Measurements from ENCODE around the gene ARF1. TPM values are rescaled to one million over a fixed set of nuclear protein-coding genes. Genes with fewer than 3 reads are reported as not detected.

Gene ARF1
- total and polyA plus RNA-seq, 5 donors, result 299 to 395 (median 350) TPM

GRCh38 chr1:228039986-228040385 lies 42.5 kb upstream of the ARF1 start:
- Histone ChIP-seq H3K27me3 (ENCODE audit: control insufficient read depth, insufficient read depth) (no peaks in the 10 kb centered on the region), H3K27ac (ENCODE audit: low read length) (no peak overlapping the region), H3K4me3 (ENCODE audit: low read length) (no peak overlapping the region), H3K4me1 (ENCODE audit: control insufficient read depth, insufficient read depth, low read length) (no peaks in the 10 kb centered on the region), H3K9me3 (ENCODE audit: control insufficient read depth, low read length) (no peaks in the 10 kb centered on the region)
- intact Hi-C loops (cut with DNase I), result no loop called here
- DNase-seq, result peak in 1 of 3 donors; percentile 20
- no peak for ATAC-seq
- 74% methylated on average over 3 of the region's 3 CpGs for WGBS

- Histone ChIP-seq H3K4me3 (ENCODE audit: low read length) (no peak overlapping the region), H3K4me1 (ENCODE audit: control insufficient read depth, insufficient read depth, low read length) (no peaks in the 10 kb centered on the region), H3K27me3 (ENCODE audit: control insufficient read depth, insufficient read depth) (no peaks in the 10 kb centered on the region), H3K27ac (ENCODE audit: low read length) (no peak overlapping the region), H3K9me3 (ENCODE audit: control insufficient read depth, low read length) (no peaks in the 10 kb centered on the region)
- DNase-seq, result no peak
- WGBS, result 85% methylated on average over 2 of the region's 2 CpGs
- intact Hi-C loops (cut with DNase I), result no loop called here
- ATAC-seq, result no peak
These were observed 41.2 kb upstream of the ARF1 start for GRCh38 chr1:228041316-228041715.

DNA sequence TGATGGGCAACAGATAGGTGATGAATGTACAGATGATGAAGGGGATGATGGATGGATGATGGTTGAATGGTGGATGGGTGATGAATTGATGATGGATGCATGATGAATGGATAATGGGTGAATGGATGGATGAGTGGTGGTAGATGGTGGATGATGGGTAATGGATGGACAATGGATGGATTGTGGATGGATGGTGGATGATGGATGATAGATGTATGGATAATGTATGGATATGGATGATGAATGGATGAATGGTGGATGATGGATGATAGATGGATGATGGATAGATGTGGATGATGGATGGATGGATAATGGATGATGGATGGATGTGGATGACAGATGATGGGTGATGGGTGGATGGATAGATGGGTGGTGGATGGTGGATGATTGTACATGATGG lies 40.0 kb upstream of the ARF1 start:
- ATAC-seq (no peak), DNase-seq (no peak)
- no peaks in the 10 kb centered on the region for H3K4me1 ChIP-seq (ENCODE audit: control insufficient read depth, insufficient read depth, low read length)
- H3K27me3 ChIP-seq (ENCODE audit: control insufficient read depth, insufficient read depth), result no peaks in the 10 kb centered on the region
- no peaks in the 10 kb centered on the region for H3K9me3 ChIP-seq (ENCODE audit: control insufficient read depth, low read length)
- no peak overlapping the region for H3K4me3 ChIP-seq (ENCODE audit: low read length)
- H3K27ac ChIP-seq (ENCODE audit: low read length), result no peak overlapping the region
- intact Hi-C loops (cut with DNase I), result no loop called here

DNA sequence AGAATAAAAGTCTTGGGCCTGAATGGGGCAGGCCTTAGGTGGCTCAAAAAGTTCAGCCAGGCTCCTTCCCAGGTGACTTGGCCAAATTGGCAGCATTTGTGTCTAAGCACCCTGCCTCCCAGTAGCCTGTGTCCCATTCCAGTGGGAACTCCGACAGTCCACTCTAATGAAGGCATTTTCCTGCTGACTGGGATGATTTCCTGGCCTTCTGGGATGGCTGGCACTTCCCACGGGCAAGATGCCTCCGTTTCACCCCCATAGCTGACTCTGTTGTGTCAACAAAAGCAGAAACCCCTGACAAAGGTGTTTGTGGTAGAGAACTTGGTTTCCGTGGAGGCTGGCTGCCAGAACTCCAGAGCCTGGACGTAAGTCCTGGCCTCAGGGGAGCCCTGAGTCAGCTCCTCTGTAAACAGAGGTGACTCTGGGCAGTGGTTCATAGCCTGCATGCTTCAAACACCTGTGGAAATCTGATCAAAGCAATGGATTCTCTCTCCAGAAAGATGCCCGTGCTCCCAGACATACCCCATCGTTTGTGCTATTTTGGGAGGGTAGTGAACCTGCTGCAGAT lies 39.1 kb upstream of the ARF1 start:
- intact Hi-C loops (cut with DNase I), result no loop called here
- ATAC-seq (no peak), DNase-seq (no peak)
- H3K4me3 ChIP-seq (ENCODE audit: low read length), result no peak overlapping the region
- no peaks in the 10 kb centered on the region for H3K27me3 ChIP-seq (ENCODE audit: control insufficient read depth, insufficient read depth)
- no peaks in the 10 kb centered on the region for H3K9me3 ChIP-seq (ENCODE audit: control insufficient read depth, low read length)
- H3K27ac ChIP-seq (ENCODE audit: low read length), result no peak overlapping the region
- 54% methylated on average over 7 of the region's 7 CpGs for WGBS
- H3K4me1 ChIP-seq (ENCODE audit: control insufficient read depth, insufficient read depth, low read length), result no peaks in the 10 kb centered on the region

GRCh38 chr1:228044961-228045360 lies 37.5 kb upstream of the ARF1 start:
- no peak for DNase-seq
- H3K27ac ChIP-seq (ENCODE audit: low read length), result no peak overlapping the region
- H3K9me3 ChIP-seq (ENCODE audit: control insufficient read depth, low read length), result no peaks in the 10 kb centered on the region
- H3K27me3 ChIP-seq (ENCODE audit: control insufficient read depth, insufficient read depth), result no peaks in the 10 kb centered on the region
- H3K4me1 ChIP-seq (ENCODE audit: control insufficient read depth, insufficient read depth, low read length), result no peaks in the 10 kb centered on the region
- intact Hi-C loops (cut with DNase I), result no loop called here
- ATAC-seq, result no peak
- WGBS, result 56% methylated on average over 3 of the region's 3 CpGs
- H3K4me3 ChIP-seq (ENCODE audit: low read length), result no peak overlapping the region

GRCh38 chr1:228045405-228045804 lies 37.1 kb upstream of the ARF1 start:
- WGBS, result 79% methylated on average over 7 of the region's 7 CpGs
- Histone ChIP-seq H3K27me3 (ENCODE audit: control insufficient read depth, insufficient read depth) (no peaks in the 10 kb centered on the region), H3K9me3 (ENCODE audit: control insufficient read depth, low read length) (no peaks in the 10 kb centered on the region), H3K4me1 (ENCODE audit: control insufficient read depth, insufficient read depth, low read length) (no peaks in the 10 kb centered on the region), H3K27ac (ENCODE audit: low read length) (no peak overlapping the region), H3K4me3 (ENCODE audit: low read length) (no peak overlapping the region)
- DNase-seq, result no peak
- intact Hi-C loops (cut with DNase I), result no loop called here
- ATAC-seq, result no peak

DNA sequence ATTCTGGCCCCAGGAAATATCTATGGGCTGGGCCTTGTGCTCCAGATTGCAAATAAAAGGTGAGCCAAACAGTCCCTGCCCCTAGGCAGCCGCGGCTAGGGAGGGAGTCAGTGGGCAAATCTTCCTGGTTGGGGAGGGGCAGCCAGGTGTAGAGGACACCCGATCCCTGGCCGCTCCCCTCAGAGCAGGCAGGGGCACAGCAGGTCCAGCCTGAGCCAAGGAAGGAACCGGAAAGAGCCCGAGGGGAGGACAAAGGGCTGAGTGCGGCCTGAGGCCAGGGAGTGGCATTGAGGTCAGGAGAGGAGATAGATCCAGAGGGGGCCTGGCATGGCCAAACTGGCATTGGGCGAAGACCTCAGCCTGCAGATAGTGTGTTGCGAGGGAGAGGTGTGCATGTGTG lies 36.6 kb upstream of the ARF1 start:
- no peaks in the 10 kb centered on the region for H3K9me3 ChIP-seq (ENCODE audit: control insufficient read depth, low read length)
- no peaks in the 10 kb centered on the region for H3K27me3 ChIP-seq (ENCODE audit: control insufficient read depth, insufficient read depth)
- intact Hi-C loops (cut with DNase I), result no loop called here
- 77% methylated on average over 9 of the region's 9 CpGs for WGBS
- H3K4me3 ChIP-seq (ENCODE audit: low read length), result no peak overlapping the region
- no peaks in the 10 kb centered on the region for H3K4me1 ChIP-seq (ENCODE audit: control insufficient read depth, insufficient read depth, low read length)
- no peak for DNase-seq
- no peak for ATAC-seq
- no peak overlapping the region for H3K27ac ChIP-seq (ENCODE audit: low read length)

DNA sequence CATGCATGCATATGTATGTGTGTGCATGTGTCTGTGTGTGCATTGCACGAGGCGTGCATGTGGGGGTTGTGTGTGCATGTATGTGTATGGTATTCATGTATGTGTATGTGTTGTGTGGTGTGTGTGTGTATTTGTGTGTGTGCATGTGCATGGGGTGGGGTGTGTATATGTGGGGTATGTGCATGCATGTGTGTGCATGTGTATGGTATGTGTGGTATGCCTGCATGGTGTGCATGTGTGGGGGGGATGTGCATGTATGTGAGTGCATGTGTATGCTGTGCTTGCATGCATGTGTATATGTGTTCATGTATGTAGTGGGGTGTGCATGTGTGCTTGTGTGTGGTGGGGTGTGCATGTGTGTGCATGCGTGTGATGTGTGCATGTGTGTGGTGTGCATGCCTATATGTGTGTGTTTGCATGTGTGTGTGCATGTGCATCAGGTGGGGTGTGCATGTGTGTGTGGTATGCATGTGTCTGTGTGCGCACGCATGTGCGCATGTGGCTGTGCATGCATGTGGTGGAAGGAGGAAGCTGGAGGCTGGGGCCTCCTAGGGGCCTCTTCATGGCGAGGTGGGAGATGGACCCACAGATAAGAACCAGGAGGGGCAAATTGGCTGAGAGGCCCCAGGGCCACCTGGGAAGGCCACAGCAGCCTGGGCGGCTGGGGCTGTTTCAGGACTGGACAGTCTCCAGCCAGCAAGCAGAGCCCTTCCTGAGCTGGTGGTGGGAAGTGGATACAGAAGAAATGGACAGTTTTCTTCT lies 35.9 kb upstream of the ARF1 start:
- no peak overlapping the region for H3K4me3 ChIP-seq (ENCODE audit: low read length)
- ATAC-seq, result no peak
- DNase-seq, result no peak
- H3K27ac ChIP-seq (ENCODE audit: low read length), result no peak overlapping the region
- no peaks in the 10 kb centered on the region for H3K4me1 ChIP-seq (ENCODE audit: control insufficient read depth, insufficient read depth, low read length)
- intact Hi-C loops (cut with DNase I), result no loop called here
- no peaks in the 10 kb centered on the region for H3K27me3 ChIP-seq (ENCODE audit: control insufficient read depth, insufficient read depth)
- no peaks in the 10 kb centered on the region for H3K9me3 ChIP-seq (ENCODE audit: control insufficient read depth, low read length)
- WGBS, result 89% methylated on average over 8 of the region's 8 CpGs

GRCh38 chr1:228047183-228047466 lies 35.4 kb upstream of the ARF1 start:
- no peak for DNase-seq
- Histone ChIP-seq H3K9me3 (ENCODE audit: control insufficient read depth, low read length) (no peaks in the 10 kb centered on the region), H3K27me3 (ENCODE audit: control insufficient read depth, insufficient read depth) (no peaks in the 10 kb centered on the region), H3K4me1 (ENCODE audit: control insufficient read depth, insufficient read depth, low read length) (no peaks in the 10 kb centered on the region), H3K4me3 (ENCODE audit: low read length) (no peak overlapping the region), H3K27ac (ENCODE audit: low read length) (no peak overlapping the region)
- WGBS, result 86% methylated on average over 7 of the region's 7 CpGs
- intact Hi-C loops (cut with DNase I), result no loop called here
- ATAC-seq, result no peak

- intact Hi-C loops (cut with DNase I), result no loop called here
- no peak for ATAC-seq
These were observed 34.4 kb upstream of the ARF1 start for GRCh38 chr1:228048120-228048519.

GRCh38 chr1:228048659-228049298 lies 33.7 kb upstream of the ARF1 start:
- Histone ChIP-seq H3K27ac (ENCODE audit: low read length) (no peak overlapping the region), H3K27me3 (ENCODE audit: control insufficient read depth, insufficient read depth) (no peaks in the 10 kb centered on the region), H3K4me1 (ENCODE audit: control insufficient read depth, insufficient read depth, low read length) (no peaks in the 10 kb centered on the region), H3K9me3 (ENCODE audit: control insufficient read depth, low read length) (no peaks in the 10 kb centered on the region), H3K4me3 (ENCODE audit: low read length) (no peak overlapping the region)
- intact Hi-C loops (cut with DNase I), result no loop called here
- DNase-seq (peak in 1 of 3 donors; percentile 14), ATAC-seq (no peak)
- 82% methylated on average over 6 of the region's 6 CpGs for WGBS

More at GRCh38 chr1:228048120-228048519, 34.4 kb upstream of the ARF1 start:
- Histone ChIP-seq H3K27ac (ENCODE audit: low read length) (no peak overlapping the region), H3K27me3 (ENCODE audit: control insufficient read depth, insufficient read depth) (no peaks in the 10 kb centered on the region), H3K9me3 (ENCODE audit: control insufficient read depth, low read length) (no peaks in the 10 kb centered on the region), H3K4me1 (ENCODE audit: control insufficient read depth, insufficient read depth, low read length) (no peaks in the 10 kb centered on the region), H3K4me3 (ENCODE audit: low read length) (no peak overlapping the region)
- DNase-seq, result no peak
- WGBS, result 76% methylated on average over 5 of the region's 5 CpGs
